Endodermal cell (in vitro differentiated cells): ENCODE data around the gene GPATCH8. TPM values are rescaled to one million over a fixed set of nuclear protein-coding genes. Genes with fewer than 3 reads are reported as not detected.
"Not testable (repeated sequence)": the region's sequence is repeated elsewhere in the genome, so short reads cannot be mapped to it uniquely, and the experiment has no call there.

Experiments
- DNase-seq: peaks from one replicate; pipeline ENCODE4 v3.0.0-alpha.2; 2017
- H3K27ac ChIP-seq: 2 replicates; pipeline ENCODE4 v1.5.1; 2013; ENCODE audit warnings: mild to moderate bottlenecking, low read depth, low read length, moderate library complexity
- H3K27me3 ChIP-seq: 2 replicates; pipeline ENCODE4 v1.6.1; 2013; ENCODE audit warnings: mild to moderate bottlenecking, low read length, moderate library complexity; ENCODE audit not compliant: insufficient read depth, control insufficient read depth, poor library complexity, severe bottlenecking
- H3K36me3 ChIP-seq: 2 replicates; pipeline ENCODE4 v1.7.0; 2013; ENCODE audit warnings: mild to moderate bottlenecking, low read length, moderate library complexity; ENCODE audit not compliant: control insufficient read depth, insufficient read depth
- H3K4me1 ChIP-seq: one replicate; pipeline ENCODE4 v1.7.0; 2013; ENCODE audit warnings: low read length; ENCODE audit not compliant: control insufficient read depth, insufficient read depth
- H3K4me3 ChIP-seq: 2 replicates; pipeline ENCODE4 v1.5.1; 2013; ENCODE audit warnings: mild to moderate bottlenecking, low read length, moderate library complexity
- H3K9ac ChIP-seq: 2 replicates; pipeline ENCODE4 v1.6.1; 2013; ENCODE audit warnings: mild to moderate bottlenecking, low read length, moderate library complexity; ENCODE audit not compliant: poor library complexity, severe bottlenecking; ENCODE audit errors: extremely low read depth
- H3K9me3 ChIP-seq: 2 replicates; pipeline ENCODE4 v1.6.1; 2013; ENCODE audit warnings: mild to moderate bottlenecking, low read length, moderate library complexity; ENCODE audit not compliant: control insufficient read depth
- H3K27ac Mint-ChIP-seq: 2 replicates; pipeline ENCODE4 v1.8.0; 2020; ENCODE audit warnings: mixed read lengths
- H3K27me3 Mint-ChIP-seq: 2 replicates; pipeline ENCODE4 v1.8.0; 2021; ENCODE audit warnings: mild to moderate bottlenecking, mixed read lengths; ENCODE audit not compliant: insufficient read depth
- H3K36me3 Mint-ChIP-seq: 2 replicates; pipeline ENCODE4 v1.8.0; 2020; ENCODE audit warnings: low read depth, mixed read lengths
- H3K4me1 Mint-ChIP-seq: 2 replicates; pipeline ENCODE4 v1.8.0; 2020; ENCODE audit warnings: mixed read lengths
- H3K4me3 Mint-ChIP-seq: 2 replicates; pipeline ENCODE4 v1.8.0; 2020; ENCODE audit warnings: mild to moderate bottlenecking, moderate library complexity, mixed read lengths
- H3K9me3 Mint-ChIP-seq: 2 replicates; pipeline ENCODE4 v1.8.0; 2020; ENCODE audit warnings: mild to moderate bottlenecking, mixed read lengths
- CTCF ChIP-seq: fragments of 200-600 bp; sonication (generic); conservative IDR thresholded peaks from 2 replicates; pipeline ENCODE4 v1.5.0; 2021; ENCODE audit warnings: antibody characterized with exemption, mild to moderate bottlenecking
- WGBS, 2 experiments: methylation state at CpG; one replicate each; pipeline versions ENCODE4 v1.1.5 to v1.1.7; 2013; ENCODE audit warnings: missing lambda C conversion rate in 2 of 2, mixed read lengths in 1 of 2; ENCODE audit not compliant: insufficient coverage in 1 of 2, insufficient read length in 1 of 2; 5-methylcytosine and 5-hydroxymethylcytosine counted together
- total RNA-seq, 2 donors: library from RNA; stranded (reverse); fragmentation: NEBNext Ultra II Directional in 1 of 2; extraction: Animal tissue kit (Norgen Biotek cat#: 25700) in 1 of 2; gene quantifications; 2 replicates in 1 of 2; 3 replicates in 1 of 2; pipeline ENCODE4 v1.2.1, GENCODE V29; 2021

The GPATCH8 gene
- total RNA-seq, 2 donors from 2014 or later, result 49.9 to 55.2 TPM

- TF ChIP-seq CTCF, result no peak
- peaks cover 4% of the 10 kb centered on the region for H3K9me3 Mint-ChIP-seq
- peaks cover 5% of the 10 kb centered on the region for H3K4me1 ChIP-seq
- H3K36me3 ChIP-seq, result no peaks in the 10 kb centered on the region
- H3K36me3 Mint-ChIP-seq, result no peaks in the 10 kb centered on the region
- H3K27me3 Mint-ChIP-seq, result peaks cover 16% of the 10 kb centered on the region
- 55 to 75% methylated on average over 7 to 31 of the region's 31 CpGs for WGBS, 2 experiments
- no peak overlapping the region for H3K4me3 ChIP-seq
- peak overlapping the region; percentile 33 for H3K4me3 Mint-ChIP-seq
- H3K27me3 ChIP-seq, result no peaks in the 10 kb centered on the region
- peak; percentile 98 for DNase-seq
- H3K9ac ChIP-seq, result no peak overlapping the region
- no peaks in the 10 kb centered on the region for H3K9me3 ChIP-seq
- peak overlapping the region; percentile 72 for H3K27ac Mint-ChIP-seq
- peaks cover 8% of the 10 kb centered on the region for H3K4me1 Mint-ChIP-seq
- H3K27ac ChIP-seq, result peak overlapping the region; percentile 38
Measured at GRCh38 chr17:44374306-44375195, 128.7 kb downstream of the GPATCH8 start.

GRCh38 chr17:44372036-44372435, 131.2 kb downstream of the GPATCH8 start:
- no peak overlapping the region for H3K4me3 Mint-ChIP-seq
- 92 to 100% methylated on average over 4 to 10 of the region's 10 CpGs for WGBS, 2 experiments
- no peak for TF ChIP-seq CTCF
- H3K27me3 Mint-ChIP-seq, result peaks cover 18% of the 10 kb centered on the region
- no peaks in the 10 kb centered on the region for H3K36me3 Mint-ChIP-seq
- DNase-seq, result peak; percentile 62
- H3K9me3 Mint-ChIP-seq, result peaks cover 11% of the 10 kb centered on the region
- Histone ChIP-seq H3K36me3 (no peaks in the 10 kb centered on the region), H3K9ac (no peak overlapping the region), H3K4me3 (no peak overlapping the region), H3K4me1 (peaks cover 5% of the 10 kb centered on the region), H3K27me3 (no peaks in the 10 kb centered on the region), H3K9me3 (peaks cover 5% of the 10 kb centered on the region), H3K27ac (no peak overlapping the region)
- H3K4me1 Mint-ChIP-seq, result peaks cover 8% of the 10 kb centered on the region
- H3K27ac Mint-ChIP-seq, result no peak overlapping the region

- not testable (repeated sequence) for H3K36me3 Mint-ChIP-seq, H3K9me3 ChIP-seq, H3K9ac ChIP-seq, H3K4me3 ChIP-seq, H3K4me3 Mint-ChIP-seq, H3K4me1 ChIP-seq, H3K27me3 ChIP-seq, H3K4me1 Mint-ChIP-seq, H3K36me3 ChIP-seq
- WGBS, 2 experiments, result 81 to 82% methylated on average over 3 to 17 of the region's 17 CpGs
- peak overlapping the region; percentile 31 for H3K27ac Mint-ChIP-seq
- DNase-seq, result peak; percentile 80
- H3K27me3 Mint-ChIP-seq, result peaks cover 41% of the 10 kb centered on the region
- peak overlapping the region; percentile 68 for H3K27ac ChIP-seq
- peaks cover 11% of the 10 kb centered on the region for H3K9me3 Mint-ChIP-seq
Measured at GRCh38 chr17:44369414-44370023, 133.7 kb downstream of the GPATCH8 start.

GRCh38 chr17:44368391-44369243, 134.6 kb downstream of the GPATCH8 start:
- DNase-seq, H3K4me3 ChIP-seq, H3K9me3 ChIP-seq, H3K4me1 Mint-ChIP-seq, H3K4me3 Mint-ChIP-seq, H3K27me3 ChIP-seq, H3K4me1 ChIP-seq, H3K36me3 ChIP-seq, H3K9ac ChIP-seq, H3K27ac Mint-ChIP-seq, H3K27ac ChIP-seq, H3K36me3 Mint-ChIP-seq: not testable (repeated sequence)
- H3K9me3 Mint-ChIP-seq, result peaks cover 11% of the 10 kb centered on the region
- 93 to 95% methylated on average over 21 to 42 of the region's 42 CpGs for WGBS, 2 experiments
- peaks cover 48% of the 10 kb centered on the region for H3K27me3 Mint-ChIP-seq
